GM23248 (cell line): ENCODE data around the gene UNC93B1.

Source experiments
- EZH2 ChIP-seq: fragments of 200-600 bp; sonication (generic); IDR thresholded peaks from 2 replicates; pipeline ENCODE4 v1.6.1; 2018; ENCODE audit warnings: antibody characterized with exemption, mild to moderate bottlenecking; ENCODE audit not compliant: insufficient read depth, poor library complexity, severe bottlenecking
- EZH2phosphoT487 ChIP-seq: fragments of 200-600 bp; sonication (generic); IDR thresholded peaks from 2 replicates; pipeline ENCODE4 v1.6.1; 2018; ENCODE audit warnings: antibody characterized with exemption, moderate library complexity, mild to moderate bottlenecking, low read depth; ENCODE audit not compliant: insufficient read depth

- TF ChIP-seq EZH2 (no peak), EZH2phosphoT487 (no peak)
These were observed 5.6 kb upstream of the UNC93B1 start for GRCh38 chr11:68009391-68010089.
